Measurements from ENCODE around the gene SLC6A4.
"Not testable (repeated sequence)": the region's sequence is repeated elsewhere in the genome, so short reads cannot be mapped to it uniquely, and the experiment has no call there.

Gene SLC6A4

DNA sequence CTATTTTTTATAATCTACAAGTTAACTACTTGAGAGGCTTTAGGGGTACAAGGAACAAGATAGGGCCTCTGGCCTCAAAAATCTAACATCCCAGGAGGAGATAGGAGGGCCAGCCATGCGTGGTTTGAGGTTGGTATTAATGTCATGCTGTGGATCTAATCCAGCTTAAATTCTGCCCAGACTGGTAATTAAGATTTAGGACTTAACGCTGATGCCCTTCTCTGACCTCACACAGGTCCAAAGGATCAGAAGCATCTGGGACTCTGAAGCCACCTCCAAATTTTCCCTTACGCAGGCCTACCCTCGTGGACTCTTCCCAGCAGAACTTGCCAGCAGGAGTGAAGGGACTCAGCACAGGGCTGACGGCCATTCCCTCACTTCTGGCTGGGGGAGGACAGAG is 15.1 kb downstream of the SLC6A4 start:
- in situ Hi-C loops (cut with MboI; ENCODE audit: low sequenced_read_pairs), result no loop called here

DNA sequence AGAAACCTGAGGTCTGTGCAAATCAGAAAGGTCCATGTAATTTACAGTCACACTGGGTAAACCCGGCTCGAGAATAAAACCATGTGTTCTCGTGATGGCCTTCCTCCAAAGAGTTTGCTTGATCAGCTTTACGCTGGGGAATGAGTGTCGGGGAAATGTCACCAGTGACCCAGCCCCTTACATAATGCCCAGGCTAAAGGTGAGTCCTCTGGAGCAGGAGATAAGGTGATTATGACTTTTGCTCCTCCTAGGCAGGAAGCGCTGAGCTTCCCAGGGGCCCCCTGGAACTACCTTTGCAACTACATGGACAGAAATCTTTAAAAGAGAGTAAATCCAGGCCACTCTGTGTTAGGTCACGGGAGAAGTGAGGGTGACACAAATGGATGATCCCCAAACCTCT is 15.7 kb downstream of the SLC6A4 start:
- in situ Hi-C loops (cut with MboI; ENCODE audit: low sequenced_read_pairs), result no loop called here

DNA sequence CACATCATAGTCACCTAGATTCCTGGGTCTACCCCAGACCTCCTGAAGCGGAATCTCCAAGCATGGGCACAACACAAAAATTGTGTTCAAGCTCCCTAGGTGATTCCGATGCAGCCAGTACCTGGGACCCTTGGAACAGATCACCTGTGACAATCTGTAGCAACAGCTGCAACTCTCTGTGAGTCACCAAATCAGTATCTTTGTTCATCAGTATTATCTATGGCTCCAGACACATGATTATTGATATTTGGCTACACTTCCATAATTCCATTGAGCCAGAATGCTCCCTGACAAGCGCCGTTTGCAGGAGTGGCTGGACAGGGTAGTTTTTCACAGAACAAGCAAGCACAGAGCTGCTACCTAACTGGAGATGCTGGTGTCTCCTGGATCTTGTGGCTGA is 16.2 kb downstream of the SLC6A4 start:
- in situ Hi-C loops (cut with MboI; ENCODE audit: low sequenced_read_pairs), result no loop called here

DNA sequence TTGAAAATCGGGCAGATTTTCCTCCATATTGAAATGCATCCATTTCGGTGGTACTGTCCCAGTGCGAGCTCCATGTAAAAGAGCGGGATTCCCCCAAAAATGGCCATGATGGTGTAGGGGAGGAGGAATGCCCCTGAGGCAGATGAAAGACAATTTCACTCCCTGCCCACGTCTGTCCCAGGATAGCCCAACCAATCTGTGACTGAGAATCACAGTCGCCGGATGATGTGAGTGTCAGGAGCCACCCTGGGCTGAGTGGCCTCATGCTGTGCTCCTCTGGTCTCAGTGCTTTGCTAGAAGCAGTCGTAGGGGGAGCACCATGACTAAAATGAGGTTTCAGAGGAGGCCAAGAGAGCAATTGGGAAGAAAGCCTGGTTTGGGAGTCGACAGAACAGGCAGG is 16.7 kb downstream of the SLC6A4 start:
- in situ Hi-C loops (cut with MboI; ENCODE audit: low sequenced_read_pairs), result no loop called here

DNA sequence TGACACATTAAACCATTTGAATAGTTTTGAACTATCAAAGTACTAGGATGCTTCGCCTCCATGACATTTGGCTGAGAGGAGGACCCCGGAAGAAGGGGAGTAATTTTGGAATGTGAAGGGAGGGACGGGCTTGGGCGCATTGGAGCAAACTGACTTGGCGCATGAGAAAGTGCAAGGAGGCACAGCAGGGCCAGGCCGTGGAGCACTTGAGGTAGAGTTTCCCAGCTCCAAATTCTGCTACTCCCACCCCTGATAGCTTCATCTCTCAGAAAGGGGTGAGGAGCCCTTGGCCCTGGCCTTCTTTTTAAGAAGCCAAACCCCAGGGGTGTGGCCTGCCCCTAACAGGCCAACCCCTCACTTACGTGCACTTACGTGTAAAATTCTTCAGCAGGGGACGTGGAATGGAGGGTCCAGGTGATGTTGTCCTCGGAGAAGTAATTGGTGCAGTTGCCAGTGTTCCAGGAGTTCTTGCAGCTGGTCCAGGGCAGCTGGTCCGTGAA is 17.7 kb downstream of the SLC6A4 start:
- in situ Hi-C loops (cut with MboI; ENCODE audit: low sequenced_read_pairs), result no loop called here

DNA sequence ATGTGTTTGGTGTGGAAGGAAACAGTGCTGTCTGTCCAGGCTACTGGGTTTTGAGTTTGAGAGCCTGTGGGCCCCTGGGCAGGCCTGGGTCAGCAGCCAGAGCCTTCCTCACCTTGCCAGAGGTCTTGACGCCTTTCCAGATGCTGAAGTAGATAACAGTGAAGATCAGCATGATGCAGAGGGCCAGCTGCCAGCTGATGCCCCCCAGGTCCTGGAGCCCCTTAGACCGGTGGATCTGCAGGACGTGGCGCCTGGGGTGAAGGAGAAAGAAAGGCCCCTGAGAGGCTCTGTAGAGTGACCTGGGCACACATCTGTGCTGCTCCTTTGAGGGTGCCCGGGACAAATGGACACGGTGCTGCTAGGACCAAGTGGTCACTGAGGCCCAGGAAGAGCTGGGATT is 18.4 kb downstream of the SLC6A4 start:
- in situ Hi-C loops (cut with MboI; ENCODE audit: low sequenced_read_pairs), result no loop called here

DNA sequence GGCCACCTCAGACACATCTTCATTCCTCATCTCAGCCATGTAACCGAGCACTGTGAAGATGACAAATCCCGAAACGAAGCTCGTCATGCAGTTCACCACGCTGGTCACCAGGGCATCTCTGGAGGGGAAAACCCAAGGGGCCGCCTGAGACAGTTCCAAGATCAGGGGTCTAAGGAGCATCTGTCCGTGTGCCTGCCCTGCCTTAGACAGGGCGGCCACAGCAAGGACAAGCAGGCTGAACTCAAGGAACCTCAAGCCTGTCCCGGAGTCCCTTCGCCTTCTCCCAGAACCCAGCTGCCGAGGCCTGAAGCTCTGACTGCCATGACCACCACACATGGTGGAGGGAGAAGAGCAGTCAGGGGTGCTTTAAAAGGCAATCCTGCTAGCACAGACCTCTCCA is 22.7 kb downstream of the SLC6A4 start:
- in situ Hi-C loops (cut with MboI; ENCODE audit: low sequenced_read_pairs), result no loop called here

DNA sequence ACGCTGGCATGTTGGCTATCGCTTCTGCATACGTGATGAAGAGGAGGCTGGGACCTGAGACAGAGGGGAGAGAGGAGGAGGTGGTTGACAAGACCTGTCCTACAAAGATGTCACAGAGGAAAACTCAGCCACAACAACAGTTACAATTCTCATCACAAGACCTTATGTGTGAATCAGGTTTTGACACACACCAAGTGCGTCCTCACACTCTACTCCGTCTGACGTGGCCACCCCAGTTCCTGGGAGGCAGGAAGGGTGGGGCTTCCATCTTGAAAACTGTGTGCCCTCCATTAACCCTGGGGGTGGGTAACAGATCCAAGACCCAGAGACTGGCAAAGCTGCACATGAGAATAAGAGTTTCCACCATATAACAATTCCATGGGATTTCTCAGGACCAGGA is 24.1 kb downstream of the SLC6A4 start:
- in situ Hi-C loops (cut with MboI; ENCODE audit: low sequenced_read_pairs), result no loop called here

DNA sequence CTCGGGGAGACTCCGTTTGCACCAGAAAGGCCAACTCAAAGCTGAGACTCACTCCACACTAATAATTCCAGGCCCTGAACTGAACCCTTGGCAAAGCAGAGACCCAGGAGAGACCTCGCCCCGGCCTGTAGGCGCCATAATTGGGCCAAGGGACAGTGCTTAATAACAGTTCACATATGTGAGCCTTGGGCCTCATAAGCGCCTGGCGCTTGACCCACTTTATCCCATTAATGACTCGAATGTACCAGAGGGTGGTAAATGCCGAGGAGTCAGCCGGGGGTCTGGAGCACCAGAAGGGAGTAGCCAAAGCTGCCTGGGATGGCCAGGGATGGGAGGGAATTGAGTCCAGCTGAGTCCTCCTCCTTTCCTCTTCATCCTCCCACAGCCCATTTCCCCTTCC is 24.6 kb downstream of the SLC6A4 start:
- in situ Hi-C loops (cut with MboI; ENCODE audit: low sequenced_read_pairs), result no loop called here

DNA sequence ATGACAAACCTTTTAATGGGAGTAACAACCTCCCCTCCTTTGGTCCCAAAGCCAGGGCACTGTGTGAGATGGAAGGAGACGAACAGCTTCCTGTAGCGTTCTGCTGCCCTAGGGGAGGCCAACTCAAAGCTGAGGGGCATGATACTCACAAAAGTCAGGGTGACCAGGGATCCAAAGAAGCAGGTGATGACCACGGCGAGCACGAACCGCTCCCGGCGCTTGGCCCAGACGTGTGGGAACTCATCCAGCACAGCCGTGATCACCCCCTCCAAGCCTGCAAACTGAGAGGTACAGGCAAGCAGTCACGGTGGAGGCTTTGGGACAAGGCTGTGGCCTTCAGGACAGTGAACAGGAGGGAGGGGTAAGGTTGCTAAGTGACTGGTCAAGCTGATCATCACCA is 25.1 kb downstream of the SLC6A4 start:
- in situ Hi-C loops (cut with MboI; ENCODE audit: low sequenced_read_pairs), result no loop called here

DNA sequence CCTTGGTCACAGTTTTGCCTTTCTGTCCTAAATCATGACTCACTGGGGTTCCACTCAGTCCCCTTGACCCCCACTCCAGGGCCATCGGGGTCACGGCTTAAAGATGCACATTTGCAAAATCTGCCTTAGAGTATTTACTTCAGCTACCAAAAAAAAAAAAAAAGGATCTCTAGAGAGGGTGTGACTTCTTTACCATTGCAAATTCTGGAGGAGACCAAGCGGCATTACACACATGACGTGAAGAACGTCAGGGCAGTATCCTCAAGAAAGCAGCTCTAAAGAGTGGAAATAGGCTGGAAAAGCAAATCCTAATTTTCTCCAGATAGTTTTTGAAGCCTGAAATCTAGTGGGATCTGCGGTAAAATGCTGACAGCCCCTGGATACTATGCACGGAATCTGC is 25.6 kb downstream of the SLC6A4 start:
- in situ Hi-C loops (cut with MboI; ENCODE audit: low sequenced_read_pairs), result no loop called here

DNA sequence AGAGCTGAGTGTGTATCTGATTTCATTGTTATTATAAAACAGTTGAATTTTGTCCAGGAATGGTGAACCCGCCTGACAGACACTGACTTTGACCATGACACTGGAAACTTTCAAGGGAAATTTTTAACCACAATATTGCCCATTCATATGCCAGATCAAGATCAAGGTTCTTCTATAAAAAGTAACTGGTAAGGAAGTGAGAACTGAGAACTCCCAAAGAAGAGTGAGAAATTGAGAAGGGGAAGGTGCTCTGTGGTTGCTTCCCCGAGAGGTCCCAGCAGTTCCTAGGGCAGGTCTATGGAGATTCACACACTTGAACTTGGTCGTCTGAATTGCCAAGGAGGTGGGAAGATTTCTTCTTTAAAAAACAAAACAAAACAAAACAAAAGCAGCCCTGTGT is 27.3 kb downstream of the SLC6A4 start:
- in situ Hi-C loops (cut with MboI; ENCODE audit: low sequenced_read_pairs), result no loop called here

DNA sequence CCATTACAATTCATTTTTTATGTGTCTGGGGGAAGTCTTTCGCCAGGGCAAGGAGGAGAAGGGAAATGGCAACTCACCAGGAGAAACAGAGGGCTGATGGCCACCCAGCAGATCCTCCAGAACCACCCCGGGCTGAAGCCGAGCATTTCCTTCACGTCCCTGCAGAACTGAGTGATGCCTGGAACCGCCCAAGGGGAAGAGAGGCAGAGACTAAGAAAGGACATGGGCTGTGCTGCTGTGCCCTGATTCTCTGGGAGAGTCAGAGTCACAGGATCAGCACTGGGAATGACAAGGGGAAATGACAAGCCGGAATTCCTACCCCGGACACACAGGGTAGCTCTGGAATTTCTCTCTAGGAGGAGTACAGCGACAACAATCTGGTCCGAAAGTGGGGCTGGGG is 27.8 kb downstream of the SLC6A4 start:
- in situ Hi-C loops (cut with MboI; ENCODE audit: low sequenced_read_pairs), result no loop called here

DNA sequence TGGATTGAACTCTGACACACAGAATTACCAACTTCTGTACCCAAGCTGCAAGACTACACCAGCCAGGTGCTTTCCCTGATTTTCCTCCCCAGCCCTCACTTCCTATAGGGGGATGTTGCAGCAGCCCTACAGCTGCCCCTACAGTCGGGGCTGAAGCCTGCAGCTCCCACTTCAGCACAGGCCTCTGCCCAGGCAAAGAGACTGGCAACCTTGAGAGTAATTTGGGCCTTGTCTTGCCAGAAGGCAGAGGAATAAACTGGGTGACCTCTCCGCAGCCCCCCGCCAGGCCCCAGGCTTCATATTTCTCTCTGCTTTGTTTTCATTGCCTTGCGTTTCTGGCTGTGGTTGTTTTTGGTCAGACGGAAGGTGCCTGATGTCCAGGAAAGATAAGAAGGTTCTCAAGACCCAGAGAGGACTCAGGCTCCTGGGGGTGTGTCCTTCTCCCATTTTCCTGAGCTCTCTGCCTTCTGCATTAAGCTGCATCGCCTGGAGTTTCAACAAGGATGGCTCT is 32.0 kb downstream of the SLC6A4 start:
- in situ Hi-C loops (cut with MboI; ENCODE audit: low sequenced_read_pairs), result no loop called here

DNA sequence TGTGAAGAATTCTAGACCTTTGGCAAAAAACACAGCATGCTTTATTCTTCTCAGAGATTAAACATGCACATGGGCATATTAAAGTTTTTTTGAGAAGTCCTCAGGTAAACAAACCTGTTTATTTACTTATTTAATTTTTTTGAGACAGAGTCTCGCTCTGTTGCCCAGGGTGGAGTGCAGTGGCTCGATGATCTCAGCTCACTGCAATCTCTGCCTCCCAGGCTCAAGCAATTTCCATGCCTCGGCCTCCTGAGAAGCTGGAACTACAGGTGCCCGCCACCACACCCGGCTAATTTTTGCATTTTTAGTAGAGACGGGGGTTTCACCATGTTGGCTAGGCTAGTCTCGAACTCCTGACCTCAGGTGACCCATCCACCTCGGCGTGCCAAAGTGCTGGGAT is 34.8 kb downstream of the SLC6A4 start:
- in situ Hi-C loops (cut with MboI; ENCODE audit: low sequenced_read_pairs), result not testable (repeated sequence)

DNA sequence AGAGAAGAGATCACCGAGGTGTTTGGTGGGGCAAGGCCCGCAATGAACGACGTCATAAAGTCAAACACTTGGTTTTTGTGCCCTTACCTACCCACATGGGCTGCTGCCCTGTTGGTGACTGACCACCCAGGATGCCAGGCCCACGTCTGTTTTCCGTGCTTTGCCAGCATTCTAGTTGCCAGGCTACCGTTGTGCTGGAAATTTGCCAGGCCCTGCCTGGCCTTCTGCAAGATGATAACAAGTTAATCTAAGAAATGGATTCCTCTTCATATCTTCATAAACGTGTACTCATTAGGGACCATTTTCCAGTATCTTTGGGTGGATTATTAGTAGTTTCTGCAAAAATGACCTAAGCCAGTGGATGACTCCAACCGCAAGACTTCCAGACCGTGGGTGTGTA is 35.4 kb downstream of the SLC6A4 start:
- in situ Hi-C loops (cut with MboI; ENCODE audit: low sequenced_read_pairs), result no loop called here

DNA sequence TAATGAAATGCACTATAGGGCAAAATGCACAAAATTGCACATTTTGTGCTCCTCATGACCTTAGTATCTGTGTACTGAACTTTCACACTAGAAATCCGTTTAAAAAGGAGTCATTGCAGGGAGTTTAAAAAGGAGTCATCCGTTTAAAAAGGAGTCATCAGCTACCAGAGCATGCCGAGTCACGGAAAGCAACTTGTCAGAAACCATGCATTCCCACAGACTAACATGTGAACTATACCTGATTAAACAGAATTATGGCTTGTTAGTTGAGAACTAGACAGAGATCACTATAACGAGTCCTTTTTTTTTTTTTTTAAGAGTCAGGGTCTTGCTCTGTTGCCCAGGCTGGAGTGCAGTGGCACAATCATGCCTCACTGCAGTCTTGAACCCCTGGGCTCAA is 35.9 kb downstream of the SLC6A4 start:
- in situ Hi-C loops (cut with MboI; ENCODE audit: low sequenced_read_pairs), result no loop called here

DNA sequence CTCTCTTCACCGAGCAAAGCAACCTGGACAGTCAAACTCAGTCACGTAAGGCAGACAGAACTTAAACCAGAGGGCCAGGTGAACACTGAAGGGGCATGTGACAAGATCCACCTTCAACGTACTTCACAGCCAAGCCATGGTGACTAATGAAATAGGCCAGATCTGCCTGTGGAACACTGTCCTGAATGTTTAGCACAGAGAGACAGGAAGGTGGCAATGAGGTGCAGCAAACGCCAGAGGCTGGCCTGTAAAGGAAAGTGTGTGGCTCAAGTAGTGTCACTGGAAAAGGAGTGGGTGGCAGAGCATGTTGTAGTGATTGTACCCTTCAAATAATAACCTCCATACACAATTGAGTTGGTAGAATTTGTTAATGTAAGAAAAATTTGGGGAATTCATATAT is 38.1 kb downstream of the SLC6A4 start:
- in situ Hi-C loops (cut with MboI; ENCODE audit: low sequenced_read_pairs), result no loop called here

DNA sequence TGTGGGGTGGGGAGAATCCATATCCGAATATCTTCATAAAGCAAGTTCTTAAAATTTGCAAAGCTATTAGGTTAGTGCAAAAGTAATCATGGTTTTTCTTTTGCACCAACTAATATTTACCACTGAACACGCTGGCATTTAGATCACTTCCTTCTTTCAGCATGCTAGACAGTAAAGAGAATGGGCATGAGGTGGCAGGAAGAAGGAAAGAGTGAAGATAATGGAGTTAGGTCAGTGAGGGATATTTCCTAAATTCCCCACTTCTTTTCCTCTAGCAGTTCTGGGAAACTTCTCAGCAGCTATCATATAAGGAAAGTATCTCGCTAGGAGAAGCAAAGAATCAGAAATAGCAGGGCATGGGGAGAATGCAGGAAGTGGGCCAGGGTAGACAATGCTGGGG is 39.0 kb downstream of the SLC6A4 start:
- in situ Hi-C loops (cut with MboI; ENCODE audit: low sequenced_read_pairs), result no loop called here

DNA sequence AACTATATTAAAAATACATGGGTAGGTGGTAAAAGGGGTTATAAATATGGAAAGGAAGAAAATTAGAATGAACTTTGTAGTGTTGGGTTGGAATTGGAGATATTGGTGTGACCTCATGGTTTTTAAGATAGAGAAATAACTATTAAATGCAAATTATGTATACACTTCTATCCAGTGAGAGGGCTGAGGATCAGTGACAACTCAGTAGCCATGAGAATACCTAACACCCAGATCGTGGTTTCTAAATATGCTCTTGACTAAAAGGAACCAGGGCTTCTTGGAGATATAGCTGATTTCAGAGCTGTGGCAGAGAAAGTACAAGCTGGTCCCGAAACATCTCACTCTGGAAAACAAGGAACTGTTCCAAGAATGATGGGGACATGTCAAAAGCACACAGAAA is 44.4 kb downstream of the SLC6A4 start:
- in situ Hi-C loops (cut with MboI; ENCODE audit: low sequenced_read_pairs), result no loop called here

DNA sequence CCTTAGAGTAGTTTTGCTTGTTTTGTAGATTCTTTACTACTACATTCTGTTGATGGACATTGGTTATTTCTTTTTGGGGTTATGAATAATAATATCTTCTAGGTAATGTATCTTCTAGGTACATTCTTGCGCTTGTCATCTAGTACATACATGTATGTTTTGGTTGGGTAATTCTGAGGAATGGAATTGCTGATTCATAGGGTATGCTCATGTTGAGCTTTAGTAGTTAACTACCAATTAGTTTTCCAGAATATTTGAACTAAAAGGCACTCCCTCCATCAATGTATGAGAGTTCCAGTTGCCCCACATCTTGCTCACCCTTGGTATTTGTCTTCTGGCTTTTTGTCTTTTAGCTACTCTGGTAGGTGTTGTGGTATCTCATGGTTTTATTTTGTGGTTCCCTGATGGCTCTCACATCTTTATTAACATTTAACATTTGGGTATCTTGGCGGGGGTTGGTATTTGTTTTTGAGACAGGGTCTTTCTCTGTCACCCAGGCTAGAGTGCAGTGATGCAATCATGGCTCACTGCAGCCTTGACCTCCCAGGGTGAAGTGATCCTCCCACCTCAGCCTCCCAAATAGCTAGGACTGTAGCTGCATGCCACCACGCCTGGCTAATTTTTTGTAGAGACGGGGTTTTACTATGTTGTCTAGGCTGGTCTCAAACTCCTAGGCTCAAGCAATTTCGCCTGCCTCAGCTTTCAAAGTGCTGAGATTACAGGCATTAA is 47.1 kb downstream of the SLC6A4 start:
- in situ Hi-C loops (cut with MboI; ENCODE audit: low sequenced_read_pairs), result no loop called here

DNA sequence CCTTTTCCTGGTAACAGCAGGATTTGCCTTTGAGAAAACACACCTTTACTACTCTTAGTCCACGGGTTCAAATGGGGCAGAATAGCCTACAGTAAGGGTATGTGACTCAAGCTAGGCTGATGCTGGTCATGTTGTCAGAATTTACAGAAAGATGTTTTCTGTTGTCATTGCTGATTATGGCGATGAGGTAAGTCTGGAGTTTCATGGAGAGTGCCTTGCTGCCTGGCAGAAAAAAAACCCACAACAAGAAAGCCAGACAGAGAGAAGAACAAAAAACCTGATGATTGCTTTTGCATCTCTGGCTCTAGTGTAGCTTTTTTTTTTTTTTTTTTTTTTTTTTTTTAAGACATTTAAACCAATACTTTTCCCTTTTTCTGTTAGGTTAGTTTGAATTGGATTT is 47.9 kb downstream of the SLC6A4 start:
- in situ Hi-C loops (cut with MboI; ENCODE audit: low sequenced_read_pairs), result no loop called here

DNA sequence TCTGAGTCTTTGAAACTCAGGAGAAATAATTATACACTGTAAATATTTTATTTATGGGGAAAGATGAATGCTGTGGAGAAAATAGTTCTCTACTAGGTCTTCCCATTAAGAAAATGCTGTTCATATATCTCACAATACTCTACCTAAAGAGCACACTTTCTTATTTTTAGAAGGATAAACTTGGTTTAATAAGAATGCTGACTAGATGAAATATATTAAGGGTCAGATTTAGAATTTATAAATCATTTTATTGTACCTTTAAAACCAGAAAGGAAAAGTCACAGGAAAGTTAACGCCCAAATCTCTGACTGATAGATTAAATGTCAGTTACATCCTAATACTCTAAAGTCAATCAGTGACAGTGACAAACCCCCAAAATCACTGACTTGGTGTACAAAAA is 48.7 kb downstream of the SLC6A4 start:
- in situ Hi-C loops (cut with MboI; ENCODE audit: low sequenced_read_pairs), result no loop called here
